HepG2 (cell line): ENCODE data around the gene ARHGEF12.

Experiments used
- ATF3 ChIP-seq: sonication (generic); formaldehyde crosslinking; IDR thresholded peaks from 2 replicates; pipeline ENCODE4 v1.4.0; 2020; ENCODE audit warnings: missing genetic modification reagents
- EZH2 ChIP-seq: conservative IDR thresholded peaks from 2 replicates; pipeline ENCODE4 v1.6.1; 2012; ENCODE audit warnings: mild to moderate bottlenecking, low read depth, low read length, moderate library complexity
- MAFK ChIP-seq, 2 experiments: IDR thresholded peaks in 1 of 2; conservative IDR thresholded peaks in 1 of 2; 2 replicates each; pipeline ENCODE4 v1.6.1; 2011; ENCODE audit warnings: improper control_type of control experiment in 2 of 2, low read length in 2 of 2
- RAD51 ChIP-seq: fragments of 450-650 bp; IDR thresholded peaks from 2 replicates; pipeline ENCODE4 v1.6.1; 2016; ENCODE audit warnings: borderline replicate concordance
- REL ChIP-seq: sonication (generic); formaldehyde crosslinking; conservative IDR thresholded peaks from 2 replicates; pipeline ENCODE4 v1.8.0; 2022; ENCODE audit warnings: mild to moderate bottlenecking, missing genetic modification reagents, moderate library complexity
- RXRB ChIP-seq: IDR thresholded peaks from 2 replicates; pipeline ENCODE4 v1.6.1; 2016; ENCODE audit warnings: borderline replicate concordance, missing genetic modification reagents, missing compliant biosample characterization
- ZNF124 ChIP-seq: sonication (generic); formaldehyde crosslinking; IDR thresholded peaks from 2 replicates; pipeline ENCODE4 v1.4.0; 2020; ENCODE audit warnings: missing genetic modification reagents

DNA sequence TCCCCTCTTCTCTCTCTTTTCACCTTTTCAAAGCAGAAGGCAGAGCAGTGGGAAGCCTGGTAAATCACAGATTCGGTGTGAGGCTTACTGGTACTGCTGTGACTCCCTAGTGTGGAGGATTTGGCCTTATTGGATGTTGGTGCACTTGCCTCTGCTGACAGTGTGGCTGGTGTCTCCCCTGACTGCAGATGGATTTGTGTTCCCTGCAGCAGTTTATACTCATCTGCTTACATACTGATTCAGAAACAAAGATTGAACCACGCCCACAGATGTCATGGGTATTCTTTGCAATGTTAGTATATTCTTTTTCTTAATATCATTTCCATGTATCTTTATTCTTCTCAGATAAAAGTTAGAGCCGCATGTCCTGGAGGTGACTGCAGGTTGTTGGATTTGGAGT, 148.5 kb downstream of the ARHGEF12 start:
- TF ChIP-seq ATF3 (no peak), RXRB (CRISPR knock-in tag) (no peak), REL (CRISPR knock-in tag) (no peak), EZH2 (no peak), ZNF124 (CRISPR knock-in tag) (no peak), MAFK (conservative IDR thresholded peaks at IDR 0.05 in 1 of 2, IDR thresholded peaks at IDR 0.05 in 1 of 2; ENCODE audit: low read length in 2 of 2) (no peak), RAD51 (no peak)
